Measurements from ENCODE around the gene LRRC7.

LRRC7 gene

GRCh38 chr1:70034403-70034802 is 466.7 kb downstream of the LRRC7 start:
- ChIA-PET CTCF (no interaction called here), POLR2A (ENCODE audit: low non-redundant PET) (no interaction called here)
- DNase-seq (ENCODE audit: low spot score): peak; percentile 32
- H3K27ac ChIP-seq: no peak overlapping the region
- TF ChIP-seq CTCF (conservative IDR thresholded peaks at IDR 0.05; ENCODE audit: low read depth): no peak

- POLR2A ChIA-PET (ENCODE audit: low non-redundant PET): no interaction called here
- CTCF ChIA-PET: no interaction called here
- H3K27ac ChIP-seq: no peak overlapping the region
- no peak for TF ChIP-seq CTCF (conservative IDR thresholded peaks at IDR 0.05; ENCODE audit: low read depth)
- peak; percentile 30 for DNase-seq (ENCODE audit: low spot score)
Observed at GRCh38 chr1:70038025-70038424, 470.3 kb downstream of the LRRC7 start.

DNA sequence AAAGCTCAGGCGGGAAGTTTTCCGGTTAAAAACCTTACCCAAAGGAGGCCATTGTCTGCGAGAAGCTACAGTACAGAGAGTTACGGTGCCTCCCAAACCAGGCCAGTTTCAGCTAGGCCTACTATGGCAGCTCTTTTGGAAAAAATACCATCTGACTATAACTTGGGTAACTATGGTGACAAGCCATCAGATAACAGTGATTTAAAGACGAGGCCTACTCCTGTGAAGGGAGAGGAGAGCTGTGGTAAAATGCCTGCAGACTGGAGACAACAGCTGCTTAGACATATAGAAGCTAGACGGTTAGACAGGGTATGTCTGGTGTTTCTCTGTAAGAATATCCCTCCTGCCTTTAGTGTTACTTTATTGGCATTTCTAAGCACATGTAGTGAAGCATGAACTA is 471.8 kb downstream of the LRRC7 start:
- TF ChIP-seq CTCF (conservative IDR thresholded peaks at IDR 0.05; ENCODE audit: low read depth): no peak
- no peak for DNase-seq (ENCODE audit: low spot score)
- H3K27ac ChIP-seq: no peak overlapping the region
- POLR2A ChIA-PET (ENCODE audit: low non-redundant PET): no interaction called here
- CTCF ChIA-PET: no interaction called here

- CTCF ChIA-PET: no interaction called here
- DNase-seq (ENCODE audit: low spot score): no peak
- POLR2A ChIA-PET (ENCODE audit: low non-redundant PET): no interaction called here
- TF ChIP-seq CTCF (conservative IDR thresholded peaks at IDR 0.05; ENCODE audit: low read depth): no peak
- H3K27ac ChIP-seq: no peak overlapping the region
Observed at GRCh38 chr1:70041317-70042045, 473.8 kb downstream of the LRRC7 start.

DNA sequence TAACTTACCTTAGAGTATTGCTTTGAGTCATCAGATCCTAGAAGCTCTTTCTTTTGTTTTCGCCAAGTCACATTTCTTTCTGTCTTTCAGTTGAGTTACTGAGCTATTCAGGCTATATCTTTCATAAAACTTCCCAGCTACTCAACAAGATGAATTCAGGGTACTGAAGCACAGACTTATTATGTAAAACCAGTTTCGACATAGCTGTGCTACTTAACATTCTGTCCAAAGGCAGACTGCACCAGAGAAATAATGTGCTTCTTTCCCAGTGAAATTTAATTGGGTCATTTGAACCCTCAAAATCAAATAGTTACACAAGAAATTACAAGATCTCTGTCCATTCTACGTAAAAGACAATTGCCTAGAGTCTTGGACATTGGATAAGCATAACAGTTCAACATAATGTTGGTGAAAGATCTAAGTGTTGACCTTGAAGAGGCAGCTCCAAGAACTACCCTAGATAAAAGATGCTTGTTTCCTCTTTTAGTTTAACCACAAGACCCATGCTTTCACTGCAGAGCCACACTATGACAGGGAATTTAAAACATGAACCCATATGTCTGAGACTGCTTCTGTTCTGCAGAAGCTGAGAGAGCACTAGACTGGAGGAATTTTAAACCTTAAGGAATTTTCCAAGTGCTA is 474.5 kb downstream of the LRRC7 start:
- H3K27ac ChIP-seq: no peak overlapping the region
- POLR2A ChIA-PET (ENCODE audit: low non-redundant PET): no interaction called here
- DNase-seq (ENCODE audit: low spot score): no peak
- CTCF ChIA-PET: interaction anchor here (0.6 kb wide), 2 partner anchors 17 to 1471 kb away, joined by 3 to 7 read pairs; no protein-coding TSS in a partner anchor
- no peak for TF ChIP-seq CTCF (conservative IDR thresholded peaks at IDR 0.05; ENCODE audit: low read depth)

DNA sequence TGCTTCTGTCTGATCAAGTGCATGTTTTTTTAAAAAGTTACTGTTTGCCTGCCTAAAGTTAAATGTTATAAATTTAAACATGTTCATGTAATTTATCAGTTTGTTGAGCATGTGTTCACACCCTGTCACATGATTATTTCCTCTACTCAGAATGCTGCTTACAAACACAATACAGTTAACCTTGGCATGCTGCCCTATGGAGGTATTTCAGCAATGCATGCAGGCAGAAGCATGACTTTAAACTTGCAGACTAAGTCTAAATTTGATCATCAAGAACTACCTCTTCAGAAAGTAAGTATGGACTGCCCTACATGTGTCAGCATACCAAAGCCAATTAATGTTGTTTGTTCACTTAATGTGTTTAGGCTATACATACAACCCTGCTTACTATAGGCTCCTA is 476.1 kb downstream of the LRRC7 start:
- peak; percentile 26 for DNase-seq (ENCODE audit: low spot score)
- ChIA-PET POLR2A (ENCODE audit: low non-redundant PET) (no interaction called here), CTCF (no interaction called here)
- H3K27ac ChIP-seq: no peak overlapping the region
- no peak for TF ChIP-seq CTCF (conservative IDR thresholded peaks at IDR 0.05; ENCODE audit: low read depth)
